ENCODE results near the gene MUSK.

DNA sequence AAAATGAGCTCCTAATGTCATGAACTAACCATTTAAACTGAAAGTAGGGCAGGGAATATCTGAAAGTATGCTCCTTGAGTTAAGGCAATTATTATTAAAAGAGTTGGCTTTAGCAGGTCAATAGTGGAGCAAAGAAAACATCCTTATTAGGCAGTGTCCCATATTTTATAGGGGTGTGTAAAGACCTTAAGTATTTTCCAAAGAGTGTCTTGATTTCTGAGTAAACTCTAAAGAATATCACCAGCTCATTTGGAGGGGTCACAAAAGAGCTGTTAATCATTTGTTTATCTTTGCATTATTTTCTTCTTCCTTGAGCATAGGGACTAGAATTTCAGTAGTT is 109.3 kb downstream of the MUSK start:
- no peak for TF ChIP-seq NFRKB (IDR thresholded peaks at IDR 0.05)
- TF ChIP-seq CTBP1 (IDR thresholded peaks at IDR 0.05; ENCODE audit: borderline replicate concordance): no peak
- TF ChIP-seq ZNF384 (IDR thresholded peaks at IDR 0.05): no peak
- TF ChIP-seq FOXA1 (IDR thresholded peaks at IDR 0.05): no peak
- TF ChIP-seq TARDBP (IDR thresholded peaks at IDR 0.05): no peak
- TF ChIP-seq FOXK2 (IDR thresholded peaks at IDR 0.05): no peak
- no peak for TF ChIP-seq SP1 (IDR thresholded peaks at IDR 0.05)
- no peak for TF ChIP-seq SUZ12 (IDR thresholded peaks at IDR 0.05)

All from HEK293T (cell line).